HS-27A (cell line): Measurements from ENCODE around the gene G0S2.
A peak's percentile ranks its signal among the peaks of the same experiment; 100 is the strongest.

Experiments used
- DNase-seq: peaks from one replicate; pipeline ENCODE4 v3.0.0-alpha.2; 2012; ENCODE audit warnings: low read depth, missing footprints

Gene G0S2

GRCh38 chr1:209648931-209649776, 26.1 kb upstream of the G0S2 start:
- peak; percentile 81 for DNase-seq

GRCh38 chr1:209650454-209650853, 24.8 kb upstream of the G0S2 start:
- no peak for DNase-seq

- peak; percentile 68 for DNase-seq
Observed at GRCh38 chr1:209651138-209651587, 24.0 kb upstream of the G0S2 start.

GRCh38 chr1:209652121-209652735, 23.0 kb upstream of the G0S2 start, which contains the start of gene LAMB3:
LAMB3 (minus strand) TSS chr1:209652425; CDS start chr1:209650944, 1,481 bp downstream.
- no peak for DNase-seq

GRCh38 chr1:209652873-209653401, 22.3 kb upstream of the G0S2 start:
- no peak for DNase-seq

- DNase-seq, result no peak
Observed at GRCh38 chr1:209653915-209654351, 21.3 kb upstream of the G0S2 start.

GRCh38 chr1:209655411-209656231, 19.6 kb upstream of the G0S2 start:
- DNase-seq, result no peak

- no peak for DNase-seq
Observed at GRCh38 chr1:209657140-209657879, 17.9 kb upstream of the G0S2 start.

- no peak for DNase-seq
Observed at GRCh38 chr1:209657918-209658317, 17.3 kb upstream of the G0S2 start.

GRCh38 chr1:209659909-209660308, 15.3 kb upstream of the G0S2 start:
- DNase-seq, result no peak

- no peak for DNase-seq
Observed at GRCh38 chr1:209661071-209661470, 14.1 kb upstream of the G0S2 start.

- no peak for DNase-seq
Observed at GRCh38 chr1:209662879-209663327, 12.3 kb upstream of the G0S2 start.

GRCh38 chr1:209667103-209667502, 8.1 kb upstream of the G0S2 start:
- no peak for DNase-seq

GRCh38 chr1:209667708-209668107, 7.5 kb upstream of the G0S2 start:
- DNase-seq, result no peak

GRCh38 chr1:209670441-209671082, 4.7 kb upstream of the G0S2 start:
- DNase-seq, result no peak

- no peak for DNase-seq
Observed at GRCh38 chr1:209672705-209673630, 2.2 kb upstream of the G0S2 start.

- DNase-seq, result no peak
Observed at GRCh38 chr1:209673631-209674417, 1.4 kb upstream of the G0S2 start.

GRCh38 chr1:209675565-209676154, 448 bp downstream of the G0S2 start:
- DNase-seq, result no peak
